Activated CD8-positive, alpha-beta memory T cell treated with anti-CD3 and anti-CD28 coated beads, Interleukin-2, amount 10 ng/mL, durations not matched to agents 7 days and 5 days (primary cell): ENCODE results near the gene NDUFAF5. TPM values are rescaled to one million over a fixed set of nuclear protein-coding genes. Genes with fewer than 3 reads are reported as not detected.

Source experiments
- ATAC-seq: fragments of 150-1000 bp; cut with Tn5 transposase; one replicate; pipeline ENCODE4 v1.10.0; 2021; ENCODE audit warnings: moderate library complexity
- CTCF ChIA-PET: fragments of 350-600 bp; sonication (Branson Sonifier 250); formaldehyde crosslinking; loops from one replicate; lab custom pipeline; 2021; ENCODE audit warnings: antibody characterized with exemption; lab: Charles Lee
- DNase-seq: peaks from one replicate; pipeline ENCODE4 v3.0.0-alpha.2; 2020
- H3K27ac Mint-ChIP-seq: one replicate; pipeline ENCODE4 v1.8.0; 2021; ENCODE audit warnings: mild to moderate bottlenecking, mixed read lengths
- H3K27me3 Mint-ChIP-seq: one replicate; pipeline ENCODE4 v1.8.0; 2021; ENCODE audit warnings: mixed read lengths
- H3K36me3 Mint-ChIP-seq: one replicate; pipeline ENCODE4 v1.8.0; 2021; ENCODE audit warnings: mild to moderate bottlenecking, mixed read lengths
- H3K4me1 Mint-ChIP-seq: one replicate; pipeline ENCODE4 v1.8.0; 2021; ENCODE audit warnings: mixed read lengths
- H3K4me3 Mint-ChIP-seq: one replicate; pipeline ENCODE4 v1.8.0; 2021; ENCODE audit warnings: mild to moderate bottlenecking, moderate library complexity, mixed read lengths
- H3K9me3 Mint-ChIP-seq: one replicate; pipeline ENCODE4 v1.8.0; 2022; ENCODE audit warnings: low read depth, mixed read lengths
- total RNA-seq, 2 experiments: library from RNA; stranded (reverse); gene quantifications; one replicate each; pipeline ENCODE4 v1.2.3, GENCODE V29; 2021

The NDUFAF5 gene
- total RNA-seq, 2 experiments from 2014 or later, result 29.7 to 31.2 TPM

DNA sequence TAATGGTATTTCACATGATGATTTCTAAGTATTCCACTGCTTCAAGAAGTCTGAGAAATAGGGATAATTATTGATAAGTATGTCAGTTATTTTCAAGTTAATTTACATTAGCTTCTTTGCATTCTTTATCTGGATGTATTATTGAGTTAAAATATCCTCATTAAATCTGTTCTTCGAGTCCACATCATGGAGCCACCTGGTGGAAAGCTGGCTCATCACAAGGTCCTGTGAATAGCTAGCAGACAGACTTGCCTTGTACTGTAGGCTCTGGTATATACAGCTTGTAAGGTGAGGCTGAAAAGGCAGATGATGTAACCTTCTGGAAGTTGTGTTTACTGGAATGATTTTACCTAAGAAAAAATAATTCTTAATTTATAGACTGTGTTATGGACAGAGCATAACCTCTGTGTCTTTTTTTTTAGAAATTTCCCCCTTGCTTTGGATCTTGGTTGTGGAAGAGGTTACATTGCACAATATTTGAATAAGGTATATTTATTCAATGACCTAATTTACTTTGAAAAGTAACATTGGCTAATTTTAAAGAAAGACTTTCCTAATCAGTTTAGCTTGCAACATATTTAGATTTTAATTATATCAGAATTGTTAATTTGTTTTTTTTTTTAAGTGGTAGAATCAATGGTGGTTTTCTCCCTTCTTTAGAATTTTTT, 3.5 kb downstream of the NDUFAF5 start:
- H3K27ac Mint-ChIP-seq, result no peak overlapping the region
- H3K36me3 Mint-ChIP-seq, result peaks cover 30% of the 10 kb centered on the region
- peaks cover 27% of the 10 kb centered on the region for H3K4me1 Mint-ChIP-seq
- no peak for ATAC-seq
- H3K4me3 Mint-ChIP-seq, result no peak overlapping the region
- H3K27me3 Mint-ChIP-seq, result no peaks in the 10 kb centered on the region
- DNase-seq, result peak; percentile 54
- CTCF ChIA-PET, result interaction anchor here (0.9 to 2.5 kb wide), 5 partner anchors 8 to 242 kb away, joined by 3 to 8 read pairs (median 3); no protein-coding TSS in a partner anchor
- H3K9me3 Mint-ChIP-seq, result no peaks in the 10 kb centered on the region

DNA sequence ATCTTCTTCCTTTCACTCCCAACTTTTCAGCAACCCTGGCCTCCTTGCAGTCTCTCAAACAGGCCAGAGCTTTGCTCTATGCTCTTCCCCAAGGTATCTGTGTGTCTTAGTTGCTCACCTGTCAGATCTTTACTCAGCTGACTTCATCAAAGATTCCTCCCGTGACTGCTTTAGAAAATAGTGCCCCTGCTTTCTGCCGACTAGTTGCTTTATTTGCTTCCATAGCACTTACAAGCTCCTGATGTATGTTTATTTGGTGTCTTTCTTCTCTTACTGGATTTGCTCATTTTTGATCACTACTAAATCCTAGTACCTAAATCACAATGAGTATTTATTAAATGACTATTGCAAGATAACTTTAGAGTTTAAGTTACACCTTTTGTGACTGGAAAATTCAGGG, 5.9 kb downstream of the NDUFAF5 start:
- CTCF ChIA-PET, result interaction anchor here (1.3 kb wide), 1 partner anchor 29 kb away, joined by 3 read pairs; no protein-coding TSS in a partner anchor
- DNase-seq (no peak), ATAC-seq (no peak)
- H3K9me3 Mint-ChIP-seq, result no peaks in the 10 kb centered on the region
- H3K36me3 Mint-ChIP-seq, result peaks cover 42% of the 10 kb centered on the region
- no peak overlapping the region for H3K4me3 Mint-ChIP-seq
- peaks cover 21% of the 10 kb centered on the region for H3K4me1 Mint-ChIP-seq
- H3K27ac Mint-ChIP-seq, result no peak overlapping the region
- no peaks in the 10 kb centered on the region for H3K27me3 Mint-ChIP-seq

DNA sequence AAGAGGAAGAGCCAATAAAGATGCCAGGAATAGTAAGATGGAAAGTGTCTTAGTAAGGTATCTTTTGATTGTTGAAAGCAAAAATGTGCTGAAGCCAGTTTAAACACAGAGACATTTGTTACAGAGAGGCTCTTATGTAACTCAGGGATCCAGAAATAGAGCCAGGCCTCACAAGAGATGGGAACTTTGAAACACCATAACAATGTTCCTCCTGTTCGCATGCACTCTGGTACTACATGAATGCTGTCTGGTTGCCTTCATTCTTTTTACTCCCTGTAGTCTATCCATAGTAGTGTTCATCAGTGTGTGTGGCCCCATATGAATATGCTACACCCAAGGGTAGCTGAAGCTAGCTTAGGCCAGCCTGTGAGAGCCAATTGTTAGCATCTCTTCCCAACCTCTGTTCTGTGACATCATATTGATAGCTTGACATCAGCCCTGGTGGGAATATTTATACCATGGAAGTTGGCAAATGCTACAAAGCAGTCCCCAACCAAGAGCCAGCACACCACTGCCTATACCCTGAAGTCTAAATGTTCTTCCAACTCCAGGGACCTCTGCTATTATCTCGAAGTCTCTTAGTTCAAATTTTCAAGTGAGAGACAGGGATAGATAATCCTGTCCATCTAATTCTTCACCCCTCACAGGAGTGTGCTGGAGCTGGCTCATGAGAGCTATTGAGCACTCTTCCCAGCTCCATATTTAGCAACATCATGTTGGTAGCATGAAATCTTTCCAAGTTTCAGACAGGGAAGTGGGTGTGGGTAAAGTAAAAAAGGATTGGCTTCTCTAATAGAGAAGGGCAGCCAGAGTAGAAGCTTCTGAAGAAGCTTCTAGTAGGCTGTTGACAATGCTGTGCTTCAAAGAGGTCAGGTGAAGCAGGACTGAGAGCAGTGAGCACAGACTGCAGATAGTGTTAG, 7.0 kb downstream of the NDUFAF5 start:
- Mint-ChIP-seq H3K4me3 (no peak overlapping the region), H3K27ac (no peak overlapping the region), H3K4me1 (peaks cover 10% of the 10 kb centered on the region), H3K36me3 (peaks cover 45% of the 10 kb centered on the region), H3K9me3 (no peaks in the 10 kb centered on the region), H3K27me3 (no peaks in the 10 kb centered on the region)
- ATAC-seq (no peak), DNase-seq (no peak)
- CTCF ChIA-PET, result interaction anchor here (1.3 kb wide), 1 partner anchor 28 kb away, joined by 3 read pairs; no protein-coding TSS in a partner anchor

DNA sequence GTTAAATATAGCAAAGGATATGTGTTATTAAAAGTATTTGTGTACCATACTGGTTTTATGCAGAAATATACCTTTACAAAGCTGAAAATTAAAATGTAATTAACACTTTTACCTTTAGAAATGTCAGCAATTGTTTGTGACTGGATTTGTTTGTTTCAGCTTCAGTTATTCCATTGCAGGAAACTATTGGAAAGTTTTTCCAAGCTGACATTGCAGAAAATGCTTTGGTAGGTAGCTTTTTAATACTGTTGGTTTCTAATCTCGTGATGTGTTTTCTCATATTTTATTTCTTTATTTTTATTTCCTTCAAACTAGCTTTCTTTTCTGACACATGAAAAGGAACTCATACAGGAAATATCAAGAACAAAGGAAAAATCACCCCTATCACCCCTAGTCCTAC, 8.2 kb downstream of the NDUFAF5 start:
- CTCF ChIA-PET, result interaction anchor here (1.5 kb wide), 1 partner anchor 8 kb away, joined by 6 read pairs; the partner anchor contains the start of genes ESF1 and NDUFAF5
- Mint-ChIP-seq H3K4me1 (peaks cover 3% of the 10 kb centered on the region), H3K27me3 (no peaks in the 10 kb centered on the region), H3K9me3 (no peaks in the 10 kb centered on the region), H3K27ac (no peak overlapping the region), H3K4me3 (no peak overlapping the region), H3K36me3 (peaks cover 42% of the 10 kb centered on the region)
- DNase-seq (no peak), ATAC-seq (no peak)

DNA sequence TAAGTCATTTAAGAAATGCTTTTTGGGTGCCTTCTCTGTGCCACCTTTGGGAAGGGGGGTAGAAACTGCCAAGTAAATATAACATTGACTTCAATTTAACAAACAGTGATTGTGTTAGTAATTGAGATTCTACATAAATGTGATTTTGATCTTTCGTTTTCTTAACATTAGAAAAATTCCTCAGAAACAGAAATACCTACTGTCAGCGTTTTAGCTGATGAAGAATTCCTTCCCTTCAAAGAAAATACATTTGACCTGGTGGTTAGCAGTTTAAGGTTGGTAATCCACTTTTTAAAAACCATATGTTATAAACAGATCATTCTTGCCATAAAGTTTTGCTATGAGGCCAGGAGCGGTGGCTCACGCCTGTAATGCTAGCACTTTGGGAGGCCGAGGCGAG, 9.8 kb downstream of the NDUFAF5 start:
- CTCF ChIA-PET, result interaction anchor here (1.3 to 1.6 kb wide), 2 partner anchors 9 to 25 kb away, joined by 3 to 5 read pairs; partner anchors contain the start of genes ESF1 and NDUFAF5
- ATAC-seq, result no peak
- H3K4me1 Mint-ChIP-seq, result no peaks in the 10 kb centered on the region

DNA sequence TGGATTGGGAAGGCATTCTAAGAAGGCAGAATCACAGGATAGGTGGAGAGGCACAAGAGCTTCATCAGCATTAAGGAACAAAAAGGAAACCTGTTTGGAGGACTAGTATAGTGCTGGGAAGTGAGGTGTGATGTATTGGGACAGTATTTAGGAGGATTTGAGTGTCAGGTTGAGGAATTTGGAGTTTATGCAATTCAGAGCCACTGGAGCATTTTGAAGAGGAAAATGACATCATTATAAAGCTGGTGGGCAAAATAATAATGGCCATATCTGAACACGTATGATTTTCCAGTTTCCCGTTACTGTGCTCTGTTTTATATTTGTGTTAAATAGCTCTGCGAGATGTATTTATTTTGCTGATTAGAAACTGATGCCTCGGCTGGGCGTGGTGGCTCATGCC, 14.2 kb downstream of the NDUFAF5 start:
- DNase-seq (no peak), ATAC-seq (no peak)
- no peak overlapping the region for H3K4me3 Mint-ChIP-seq
- CTCF ChIA-PET, result no interaction called here
- peaks cover 44% of the 10 kb centered on the region for H3K36me3 Mint-ChIP-seq
- no peak overlapping the region for H3K27ac Mint-ChIP-seq
- no peaks in the 10 kb centered on the region for H3K4me1 Mint-ChIP-seq
- H3K9me3 Mint-ChIP-seq, result no peaks in the 10 kb centered on the region
- no peaks in the 10 kb centered on the region for H3K27me3 Mint-ChIP-seq

More for the DNA sequence above, 9.8 kb downstream of the NDUFAF5 start:
- DNase-seq, result no peak
- no peaks in the 10 kb centered on the region for H3K27me3 Mint-ChIP-seq
- no peak overlapping the region for H3K4me3 Mint-ChIP-seq
- no peak overlapping the region for H3K27ac Mint-ChIP-seq
- H3K36me3 Mint-ChIP-seq, result peaks cover 46% of the 10 kb centered on the region
- H3K9me3 Mint-ChIP-seq, result no peaks in the 10 kb centered on the region

DNA sequence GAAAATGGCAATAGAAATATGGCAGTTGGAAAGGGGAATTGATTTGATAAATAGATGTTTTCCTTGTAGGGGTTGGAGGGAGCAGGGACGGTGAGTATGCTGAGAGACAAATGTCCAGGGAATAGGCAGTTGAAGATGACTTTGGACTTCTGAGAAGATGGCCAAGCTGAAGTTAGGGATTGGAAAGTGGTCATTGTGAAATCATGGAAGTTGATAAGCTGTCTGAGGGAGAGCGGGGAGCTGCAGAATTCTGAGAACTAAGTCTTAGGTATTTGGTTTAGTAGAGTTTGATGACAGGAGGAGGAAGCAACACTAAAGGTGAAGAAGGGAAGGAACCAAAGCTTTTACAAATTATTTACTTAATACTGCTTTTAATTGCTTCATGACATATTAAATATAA, 15.1 kb downstream of the NDUFAF5 start:
- Mint-ChIP-seq H3K36me3 (peaks cover 40% of the 10 kb centered on the region), H3K4me3 (no peak overlapping the region), H3K9me3 (no peaks in the 10 kb centered on the region), H3K27me3 (no peaks in the 10 kb centered on the region), H3K4me1 (no peaks in the 10 kb centered on the region), H3K27ac (peak overlapping the region; percentile 54)
- DNase-seq (no peak), ATAC-seq (no peak)
- CTCF ChIA-PET, result interaction anchor here (1.5 kb wide), 1 partner anchor 20 kb away, joined by 3 read pairs; no protein-coding TSS in a partner anchor

DNA sequence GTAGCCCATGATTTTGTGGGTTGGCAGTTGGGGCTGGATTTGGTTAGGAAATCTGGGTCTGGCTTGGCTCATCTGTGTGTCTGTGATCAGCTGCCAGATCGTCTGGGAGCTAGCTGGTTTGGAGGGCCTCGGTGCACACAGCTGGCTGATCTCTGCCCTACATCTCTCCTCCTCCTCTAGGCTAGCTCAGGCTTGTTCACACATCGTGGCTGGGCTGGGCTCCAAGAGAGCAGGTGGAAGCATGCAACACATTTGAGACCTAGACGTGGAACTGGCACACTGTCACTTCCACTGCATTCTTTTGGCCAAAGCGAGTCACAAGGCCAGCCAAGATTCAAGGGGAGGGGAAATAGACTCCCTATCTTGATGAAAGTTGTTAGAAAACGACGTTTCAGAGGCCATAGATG, 15.9 kb downstream of the NDUFAF5 start:
- DNase-seq, result no peak
- ATAC-seq, result no peak
- Mint-ChIP-seq H3K36me3 (peaks cover 36% of the 10 kb centered on the region), H3K4me1 (no peaks in the 10 kb centered on the region), H3K9me3 (no peaks in the 10 kb centered on the region), H3K27me3 (no peaks in the 10 kb centered on the region), H3K4me3 (no peak overlapping the region), H3K27ac (no peak overlapping the region)
- CTCF ChIA-PET, result interaction anchor here (1.5 kb wide), 1 partner anchor 19 kb away, joined by 3 read pairs; no protein-coding TSS in a partner anchor

DNA sequence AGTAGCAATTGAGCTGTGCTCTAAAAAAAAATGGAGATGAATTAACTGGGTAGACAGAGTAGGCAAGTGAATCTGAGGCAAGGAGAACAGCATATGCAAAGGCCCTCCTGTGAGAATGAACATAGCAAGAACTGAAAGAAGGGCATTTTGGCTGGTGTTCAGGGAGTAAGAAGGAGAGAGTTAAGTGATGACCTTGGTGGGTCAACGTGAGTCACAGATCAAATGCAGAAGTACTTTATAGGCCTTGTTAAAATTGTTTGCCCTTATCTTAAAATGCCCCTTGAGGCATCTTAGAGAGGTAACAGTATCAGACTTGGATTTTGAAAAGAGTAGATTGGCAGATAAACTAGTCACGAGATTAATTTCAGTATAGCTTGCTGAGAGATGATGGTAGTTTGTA, 24.5 kb downstream of the NDUFAF5 start:
- Mint-ChIP-seq H3K36me3 (peaks cover 20% of the 10 kb centered on the region), H3K4me1 (no peaks in the 10 kb centered on the region), H3K27me3 (no peaks in the 10 kb centered on the region), H3K9me3 (no peaks in the 10 kb centered on the region), H3K4me3 (no peak overlapping the region), H3K27ac (no peak overlapping the region)
- no peak for ATAC-seq
- DNase-seq, result no peak
- CTCF ChIA-PET, result interaction anchor here (0.9 to 2.1 kb wide), 2 partner anchors 10 to 22 kb away, joined by 3 to 6 read pairs; no protein-coding TSS in a partner anchor

DNA sequence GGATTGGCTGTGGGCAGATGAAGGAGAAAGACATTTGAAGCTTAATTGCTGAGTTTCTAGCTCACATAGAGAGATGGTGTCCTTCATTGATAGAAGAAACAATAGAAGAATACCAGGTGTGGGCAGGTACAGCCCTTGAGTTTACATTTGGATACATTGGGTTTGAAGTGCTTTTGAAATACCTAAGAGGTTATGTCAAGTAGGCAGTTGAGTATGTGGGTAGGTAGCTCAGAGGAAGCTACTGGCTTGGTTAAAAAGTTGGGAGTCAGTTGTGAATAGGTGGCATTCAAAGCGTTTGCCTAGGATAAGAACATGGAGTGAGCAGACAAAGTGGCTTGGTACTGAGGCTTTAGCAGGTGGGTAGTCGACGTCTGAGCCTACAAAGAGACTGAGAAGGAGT, 25.0 kb downstream of the NDUFAF5 start:
- Mint-ChIP-seq H3K36me3 (peaks cover 17% of the 10 kb centered on the region), H3K9me3 (no peaks in the 10 kb centered on the region), H3K4me3 (no peak overlapping the region), H3K27ac (no peak overlapping the region), H3K27me3 (no peaks in the 10 kb centered on the region), H3K4me1 (no peaks in the 10 kb centered on the region)
- no peak for DNase-seq
- CTCF ChIA-PET, result interaction anchor here (2.1 kb wide), 1 partner anchor 9 kb away, joined by 6 read pairs; no protein-coding TSS in a partner anchor
- ATAC-seq, result no peak

DNA sequence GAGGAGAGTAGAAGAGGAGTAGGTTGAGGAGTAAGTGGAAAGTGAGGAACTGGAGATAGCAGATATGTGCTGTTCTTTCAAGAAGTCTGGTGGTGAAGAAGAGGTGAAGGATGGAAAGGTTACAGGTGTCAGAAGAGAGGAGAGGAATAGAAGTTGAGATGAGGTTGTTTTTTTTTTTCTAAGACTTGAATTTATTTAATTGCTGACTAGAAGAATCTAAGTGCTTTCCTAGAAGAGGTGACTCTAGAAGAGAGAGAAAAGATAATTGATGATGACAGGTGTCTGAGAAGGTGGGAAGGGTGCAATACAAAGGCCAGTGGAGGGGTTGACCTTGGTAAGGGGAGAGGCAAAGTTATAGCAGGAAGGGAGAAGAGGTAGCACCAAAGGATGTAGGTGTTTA, 25.6 kb downstream of the NDUFAF5 start:
- Mint-ChIP-seq H3K27me3 (no peaks in the 10 kb centered on the region), H3K4me3 (no peak overlapping the region), H3K27ac (no peak overlapping the region), H3K4me1 (no peaks in the 10 kb centered on the region), H3K36me3 (peaks cover 19% of the 10 kb centered on the region), H3K9me3 (no peaks in the 10 kb centered on the region)
- ATAC-seq, result no peak
- DNase-seq, result no peak
- CTCF ChIA-PET, result interaction anchor here (2.1 kb wide), 1 partner anchor 9 kb away, joined by 6 read pairs; no protein-coding TSS in a partner anchor

DNA sequence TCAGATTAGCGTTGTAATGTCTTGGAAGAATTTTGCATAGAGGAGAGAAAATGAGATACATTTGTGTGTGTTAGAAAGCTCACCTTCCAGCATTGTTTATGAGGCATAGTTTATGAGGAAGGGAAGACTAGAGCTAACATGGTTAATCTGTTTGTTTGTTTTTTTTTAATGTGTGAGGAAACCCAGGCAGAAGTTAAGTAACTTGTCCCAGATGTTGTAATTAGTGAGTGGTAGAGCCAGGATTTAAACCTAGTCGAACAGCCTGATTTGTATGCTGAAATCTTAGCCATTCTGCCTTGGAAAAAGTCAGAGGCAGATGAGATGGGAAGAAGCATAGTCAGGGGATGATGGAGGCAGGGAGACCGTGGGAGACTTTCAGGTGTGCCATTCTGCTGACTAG, 29.1 kb downstream of the NDUFAF5 start:
- Mint-ChIP-seq H3K27ac (no peak overlapping the region), H3K4me3 (no peak overlapping the region), H3K36me3 (peaks cover 23% of the 10 kb centered on the region), H3K27me3 (no peaks in the 10 kb centered on the region), H3K9me3 (no peaks in the 10 kb centered on the region), H3K4me1 (no peaks in the 10 kb centered on the region)
- ATAC-seq (no peak), DNase-seq (no peak)
- CTCF ChIA-PET, result no interaction called here

DNA sequence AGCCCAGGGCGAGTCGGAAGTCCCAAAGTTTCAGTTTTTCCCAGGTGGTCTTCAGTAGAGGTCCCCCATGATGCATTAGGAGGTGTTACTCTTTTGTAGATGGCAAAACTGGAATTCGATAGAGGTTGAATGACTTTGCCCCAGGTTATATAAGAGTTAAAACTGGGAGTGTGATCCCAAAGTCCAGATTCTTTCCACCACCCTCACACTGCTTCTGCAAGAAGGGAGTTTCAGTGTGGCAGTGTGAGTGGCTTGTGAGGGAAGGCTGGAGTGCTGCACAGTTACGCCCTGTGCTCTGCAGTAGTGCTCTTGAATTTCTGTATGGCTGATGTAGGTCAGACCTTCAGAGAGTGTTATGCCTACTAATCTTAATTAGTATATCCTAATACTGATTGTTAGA, 29.8 kb downstream of the NDUFAF5 start:
- Mint-ChIP-seq H3K27ac (no peak overlapping the region), H3K9me3 (no peaks in the 10 kb centered on the region), H3K27me3 (no peaks in the 10 kb centered on the region), H3K4me1 (no peaks in the 10 kb centered on the region), H3K36me3 (peaks cover 23% of the 10 kb centered on the region), H3K4me3 (no peak overlapping the region)
- ATAC-seq (no peak), DNase-seq (no peak)
- CTCF ChIA-PET, result no interaction called here
